Choroid plexus epithelial cell (primary cell): ENCODE data around the gene EIF2A.
"Not testable (repeated sequence)": the region's sequence is repeated elsewhere in the genome, so short reads cannot be mapped to it uniquely, and the experiment has no call there.

Source experiments
- DNase-seq: peaks from one replicate; pipeline ENCODE4 v3.0.0-alpha.2; 2010; ENCODE audit warnings: low read depth
- H3K4me3 ChIP-seq: 2 replicates; pipeline ENCODE4 v1.5.1; 2011; ENCODE audit warnings: low read depth, mild to moderate bottlenecking, control low read depth, low read length, moderate library complexity
- TF ChIP-seq, protein P1 (sequence below): conservative IDR thresholded peaks from 2 replicates; pipeline ENCODE4 v1.5.1; 2011; ENCODE audit warnings: low read depth, mild to moderate bottlenecking, control low read depth, inconsistent platforms, low read length, moderate library complexity

Gene EIF2A

GRCh38 chr3:150546226-150547044 lies at the start of gene EIF2A, which contains the start of gene SERP1:
TSS of gene EIF2A (plus strand) at chr3:150546787. CDS start at chr3:150546803, 16 bp downstream.
TSS of gene SERP1 (minus strand) at chr3:150546496. CDS start at chr3:150546135, 361 bp downstream.
- peak within 1 kb of the TSS; percentile 90 for H3K4me3 ChIP-seq
- peak; percentile 99 for DNase-seq
- TF ChIP-seq, protein P1, sequence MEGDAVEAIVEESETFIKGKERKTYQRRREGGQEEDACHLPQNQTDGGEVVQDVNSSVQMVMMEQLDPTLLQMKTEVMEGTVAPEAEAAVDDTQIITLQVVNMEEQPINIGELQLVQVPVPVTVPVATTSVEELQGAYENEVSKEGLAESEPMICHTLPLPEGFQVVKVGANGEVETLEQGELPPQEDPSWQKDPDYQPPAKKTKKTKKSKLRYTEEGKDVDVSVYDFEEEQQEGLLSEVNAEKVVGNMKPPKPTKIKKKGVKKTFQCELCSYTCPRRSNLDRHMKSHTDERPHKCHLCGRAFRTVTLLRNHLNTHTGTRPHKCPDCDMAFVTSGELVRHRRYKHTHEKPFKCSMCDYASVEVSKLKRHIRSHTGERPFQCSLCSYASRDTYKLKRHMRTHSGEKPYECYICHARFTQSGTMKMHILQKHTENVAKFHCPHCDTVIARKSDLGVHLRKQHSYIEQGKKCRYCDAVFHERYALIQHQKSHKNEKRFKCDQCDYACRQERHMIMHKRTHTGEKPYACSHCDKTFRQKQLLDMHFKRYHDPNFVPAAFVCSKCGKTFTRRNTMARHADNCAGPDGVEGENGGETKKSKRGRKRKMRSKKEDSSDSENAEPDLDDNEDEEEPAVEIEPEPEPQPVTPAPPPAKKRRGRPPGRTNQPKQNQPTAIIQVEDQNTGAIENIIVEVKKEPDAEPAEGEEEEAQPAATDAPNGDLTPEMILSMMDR = no peak

GRCh38 chr3:150497956-150498355 lies 48.6 kb upstream of the EIF2A start:
- peak; percentile 39 for DNase-seq
- no peak overlapping the region for H3K4me3 ChIP-seq
- TF ChIP-seq, protein P1 = no peak

DNA sequence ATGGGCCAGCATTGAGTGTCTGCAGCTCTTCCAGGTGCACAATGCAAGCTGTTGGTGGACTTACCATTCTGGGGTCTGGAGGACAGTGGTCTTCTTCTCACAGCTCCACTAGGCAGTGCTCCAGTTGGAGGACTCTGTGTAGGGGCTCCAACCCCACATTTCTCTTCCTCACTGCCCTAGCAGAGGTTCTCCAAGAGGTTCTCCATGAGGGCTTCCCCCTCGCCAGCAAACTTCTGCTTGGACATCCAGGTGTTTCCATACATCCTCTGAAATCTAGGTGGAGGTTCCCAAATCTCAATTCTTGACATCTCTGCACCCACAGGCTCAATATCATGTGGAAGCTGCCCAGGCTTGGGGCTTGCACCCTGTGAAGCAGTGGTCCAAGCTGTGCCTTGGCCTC lies 45.6 kb upstream of the EIF2A start:
- DNase-seq = not testable (repeated sequence)

GRCh38 chr3:150503402-150504099 lies 43.0 kb upstream of the EIF2A start:
- TF ChIP-seq, protein P1 = peak; percentile 17
- no peak overlapping the region for H3K4me3 ChIP-seq
- DNase-seq = no peak

More for the DNA sequence above, 45.6 kb upstream of the EIF2A start:
- H3K4me3 ChIP-seq = not testable (repeated sequence)

GRCh38 chr3:150504483-150504882 lies 42.1 kb upstream of the EIF2A start:
- no peak overlapping the region for H3K4me3 ChIP-seq
- DNase-seq = no peak
- TF ChIP-seq, protein P1 = no peak

GRCh38 chr3:150508401-150508800 lies 38.2 kb upstream of the EIF2A start:
- TF ChIP-seq, protein P1 = no peak
- no peak for DNase-seq
- H3K4me3 ChIP-seq = no peak overlapping the region

DNA sequence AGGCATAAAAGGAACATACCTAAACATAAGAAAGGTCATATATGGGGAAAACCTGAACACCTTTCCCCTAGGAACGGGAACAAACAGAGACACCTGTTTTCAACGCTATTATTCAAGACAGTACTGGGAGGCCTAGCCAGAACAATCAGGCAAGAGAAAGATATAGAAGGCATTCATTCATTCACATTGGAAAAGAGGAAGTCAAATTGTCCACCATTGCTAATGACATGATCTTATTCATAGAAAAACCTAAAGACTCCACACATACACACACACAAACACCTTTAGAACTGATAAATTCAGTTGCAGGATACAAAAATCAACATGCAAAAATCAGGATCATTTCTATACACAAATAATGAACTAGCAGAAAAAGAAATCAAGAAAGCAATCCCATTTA lies 36.8 kb upstream of the EIF2A start:
- TF ChIP-seq, protein P1 = no peak
- DNase-seq = no peak
- no peak overlapping the region for H3K4me3 ChIP-seq
